ENCODE data around the gene DMAC2.
"Not testable (repeated sequence)": the region's sequence is repeated elsewhere in the genome, so short reads cannot be mapped to it uniquely, and the experiment has no call there.

DMAC2 gene

DNA sequence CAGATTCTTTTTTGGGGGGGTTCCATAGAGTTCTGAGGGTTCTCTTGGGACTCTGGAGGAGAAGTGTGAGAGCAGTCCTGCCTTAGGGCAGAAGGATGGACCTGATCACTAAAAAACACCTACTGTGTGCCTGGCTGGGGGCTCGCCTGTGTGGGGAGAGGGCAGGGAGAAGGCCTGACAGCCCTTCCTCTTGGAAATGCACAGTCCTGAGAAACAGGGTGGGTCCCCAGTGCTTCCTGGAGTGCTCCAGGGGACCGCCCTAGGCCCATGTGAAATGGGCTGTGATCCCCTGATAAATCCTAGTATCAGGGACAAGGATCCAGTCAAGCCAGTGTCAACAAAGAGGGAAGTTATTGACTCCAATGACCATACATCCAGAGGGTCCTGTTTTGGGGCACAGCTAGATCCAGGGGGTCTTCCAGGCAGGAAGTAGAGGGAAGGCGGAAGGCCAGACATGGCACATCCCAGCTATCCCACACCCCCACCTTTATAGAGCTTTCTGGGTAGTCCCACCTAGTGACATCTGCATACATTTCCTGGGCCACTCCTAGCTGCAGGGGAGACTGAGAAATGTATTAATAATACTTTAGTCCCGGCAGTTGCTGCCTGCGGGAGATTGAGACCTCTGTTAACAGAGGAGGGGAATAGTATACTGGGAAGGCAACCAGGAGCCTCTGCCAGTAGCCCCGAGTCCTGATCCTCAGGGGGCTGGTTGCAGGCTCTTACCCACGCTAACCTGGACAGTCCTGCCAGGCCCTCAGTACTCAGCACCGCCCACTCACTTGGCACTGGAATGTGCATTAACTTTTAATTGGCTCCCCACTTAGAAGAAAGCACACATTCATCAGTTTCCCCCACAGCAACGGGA lies 28.4 kb downstream of the DMAC2 start:
- Histone ChIP-seq H3K79me2 (ENCODE audit: insufficient read depth, low read length) (no peaks in the 10 kb centered on the region), H3K27me3 (ENCODE audit: insufficient read depth, low read length, poor library complexity, severe bottlenecking) (no peaks in the 10 kb centered on the region), H3K4me3 (ENCODE audit: low read length, poor library complexity, severe bottlenecking) (no peak overlapping the region), H3F3A (ENCODE audit: low read depth) (no peaks in the 10 kb centered on the region), H3K9me3 (ENCODE audit: insufficient read depth, low read depth, low read length) (no peaks in the 10 kb centered on the region), H3K4me1 (ENCODE audit: insufficient read depth, low read length, poor library complexity, severe bottlenecking) (no peaks in the 10 kb centered on the region), H2AFZ (ENCODE audit: low read length) (no peak overlapping the region), H3K36me3 (ENCODE audit: insufficient read depth, low read length) (peaks cover 5% of the 10 kb centered on the region; the same call in 1 of the 2 replicates), H3K4me2 (ENCODE audit: low read depth, low read length, poor library complexity, severe bottlenecking) (no peak overlapping the region), H3K9ac (ENCODE audit: low read depth, low read length, poor library complexity, severe bottlenecking) (no peak overlapping the region), H4K20me1 (ENCODE audit: insufficient read depth, low read length, poor library complexity, severe bottlenecking) (no peaks in the 10 kb centered on the region), H3K9me2 (replicated peaks; ENCODE audit: low read depth, low read length) (no peaks in the 10 kb centered on the region)
- TF ChIP-seq EZH2phosphoT487 (IDR thresholded peaks at IDR 0.05; ENCODE audit: borderline replicate concordance), result no peak
- TF ChIP-seq, protein P1, sequence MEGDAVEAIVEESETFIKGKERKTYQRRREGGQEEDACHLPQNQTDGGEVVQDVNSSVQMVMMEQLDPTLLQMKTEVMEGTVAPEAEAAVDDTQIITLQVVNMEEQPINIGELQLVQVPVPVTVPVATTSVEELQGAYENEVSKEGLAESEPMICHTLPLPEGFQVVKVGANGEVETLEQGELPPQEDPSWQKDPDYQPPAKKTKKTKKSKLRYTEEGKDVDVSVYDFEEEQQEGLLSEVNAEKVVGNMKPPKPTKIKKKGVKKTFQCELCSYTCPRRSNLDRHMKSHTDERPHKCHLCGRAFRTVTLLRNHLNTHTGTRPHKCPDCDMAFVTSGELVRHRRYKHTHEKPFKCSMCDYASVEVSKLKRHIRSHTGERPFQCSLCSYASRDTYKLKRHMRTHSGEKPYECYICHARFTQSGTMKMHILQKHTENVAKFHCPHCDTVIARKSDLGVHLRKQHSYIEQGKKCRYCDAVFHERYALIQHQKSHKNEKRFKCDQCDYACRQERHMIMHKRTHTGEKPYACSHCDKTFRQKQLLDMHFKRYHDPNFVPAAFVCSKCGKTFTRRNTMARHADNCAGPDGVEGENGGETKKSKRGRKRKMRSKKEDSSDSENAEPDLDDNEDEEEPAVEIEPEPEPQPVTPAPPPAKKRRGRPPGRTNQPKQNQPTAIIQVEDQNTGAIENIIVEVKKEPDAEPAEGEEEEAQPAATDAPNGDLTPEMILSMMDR (conservative IDR thresholded peaks at IDR 0.05; ENCODE audit: low read length), result no peak

- no peak overlapping the region for H3K4me3 ChIP-seq (ENCODE audit: low read length, poor library complexity, severe bottlenecking)
- H3K4me1 ChIP-seq (ENCODE audit: insufficient read depth, low read length, poor library complexity, severe bottlenecking), result no peaks in the 10 kb centered on the region
- H3F3A ChIP-seq (ENCODE audit: low read depth), result no peaks in the 10 kb centered on the region
- H3K9me2 ChIP-seq (replicated peaks; ENCODE audit: low read depth, low read length), result no peaks in the 10 kb centered on the region
- no peak overlapping the region for H2AFZ ChIP-seq (ENCODE audit: low read length)
- H4K20me1 ChIP-seq (ENCODE audit: insufficient read depth, low read length, poor library complexity, severe bottlenecking), result no peaks in the 10 kb centered on the region
- H3K9ac ChIP-seq (ENCODE audit: low read depth, low read length, poor library complexity, severe bottlenecking), result no peak overlapping the region
- H3K4me2 ChIP-seq (ENCODE audit: low read depth, low read length, poor library complexity, severe bottlenecking), result no peak overlapping the region
- no peak for TF ChIP-seq EZH2phosphoT487 (IDR thresholded peaks at IDR 0.05; ENCODE audit: borderline replicate concordance)
- TF ChIP-seq, protein P1 (conservative IDR thresholded peaks at IDR 0.05; ENCODE audit: low read length), result no peak
- no peaks in the 10 kb centered on the region for H3K79me2 ChIP-seq (ENCODE audit: insufficient read depth, low read length)
- H3K9me3 ChIP-seq (ENCODE audit: insufficient read depth, low read depth, low read length), result no peaks in the 10 kb centered on the region
- peaks cover 5% of the 10 kb centered on the region; the same call in 1 of the 2 replicates for H3K36me3 ChIP-seq (ENCODE audit: insufficient read depth, low read length)
- H3K27me3 ChIP-seq (ENCODE audit: insufficient read depth, low read length, poor library complexity, severe bottlenecking), result no peaks in the 10 kb centered on the region
Observed at GRCh38 chr19:41410336-41411054, 29.2 kb downstream of the DMAC2 start.

DNA sequence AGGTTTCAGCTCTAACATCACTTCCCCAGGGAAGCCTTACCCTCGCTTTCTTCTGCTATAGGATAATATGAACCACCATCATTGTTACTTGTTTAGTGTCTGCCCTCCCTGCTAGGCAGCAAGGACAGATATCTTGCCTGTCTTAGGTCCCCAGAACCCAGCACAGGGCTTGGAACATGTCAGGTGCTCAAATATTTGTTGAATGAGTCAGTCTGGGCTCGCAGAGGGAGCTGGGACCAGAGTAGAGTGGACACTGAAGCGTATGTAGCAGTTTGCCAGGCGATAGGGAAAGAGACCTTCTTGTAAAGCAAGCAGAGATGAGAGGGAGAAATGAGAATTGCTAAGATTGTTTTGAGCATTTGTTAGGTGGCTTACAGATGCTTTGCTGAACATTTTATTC lies 30.4 kb downstream of the DMAC2 start:
- H3F3A ChIP-seq (ENCODE audit: low read depth), result no peaks in the 10 kb centered on the region
- H3K27me3 ChIP-seq (ENCODE audit: insufficient read depth, low read length, poor library complexity, severe bottlenecking), result no peaks in the 10 kb centered on the region
- H3K9me3 ChIP-seq (ENCODE audit: insufficient read depth, low read depth, low read length), result no peaks in the 10 kb centered on the region
- H3K9me2 ChIP-seq (replicated peaks; ENCODE audit: low read depth, low read length), result no peaks in the 10 kb centered on the region
- no peak overlapping the region for H3K4me3 ChIP-seq (ENCODE audit: low read length, poor library complexity, severe bottlenecking)
- no peak overlapping the region for H2AFZ ChIP-seq (ENCODE audit: low read length)
- H4K20me1 ChIP-seq (ENCODE audit: insufficient read depth, low read length, poor library complexity, severe bottlenecking), result no peaks in the 10 kb centered on the region
- H3K79me2 ChIP-seq (ENCODE audit: insufficient read depth, low read length), result no peaks in the 10 kb centered on the region
- TF ChIP-seq, protein P1 (conservative IDR thresholded peaks at IDR 0.05; ENCODE audit: low read length), result no peak
- TF ChIP-seq EZH2phosphoT487 (IDR thresholded peaks at IDR 0.05; ENCODE audit: borderline replicate concordance), result no peak
- H3K4me2 ChIP-seq (ENCODE audit: low read depth, low read length, poor library complexity, severe bottlenecking), result no peak overlapping the region
- H3K4me1 ChIP-seq (ENCODE audit: insufficient read depth, low read length, poor library complexity, severe bottlenecking), result no peaks in the 10 kb centered on the region
- H3K9ac ChIP-seq (ENCODE audit: low read depth, low read length, poor library complexity, severe bottlenecking), result no peak overlapping the region
- peaks cover 1% of the 10 kb centered on the region; the same call in 1 of the 2 replicates for H3K36me3 ChIP-seq (ENCODE audit: insufficient read depth, low read length)

- not testable (repeated sequence) for H3K9me3 ChIP-seq (ENCODE audit: insufficient read depth, low read depth, low read length); H3F3A ChIP-seq (ENCODE audit: low read depth); H3K79me2 ChIP-seq (ENCODE audit: insufficient read depth, low read length); H3K4me1 ChIP-seq (ENCODE audit: insufficient read depth, low read length, poor library complexity, severe bottlenecking); H3K4me2 ChIP-seq (ENCODE audit: low read depth, low read length, poor library complexity, severe bottlenecking); H3K4me3 ChIP-seq (ENCODE audit: low read length, poor library complexity, severe bottlenecking); H3K9me2 ChIP-seq (replicated peaks; ENCODE audit: low read depth, low read length); H3K36me3 ChIP-seq (ENCODE audit: insufficient read depth, low read length); H3K27me3 ChIP-seq (ENCODE audit: insufficient read depth, low read length, poor library complexity, severe bottlenecking); H3K9ac ChIP-seq (ENCODE audit: low read depth, low read length, poor library complexity, severe bottlenecking); H4K20me1 ChIP-seq (ENCODE audit: insufficient read depth, low read length, poor library complexity, severe bottlenecking); H2AFZ ChIP-seq (ENCODE audit: low read length)
Observed at GRCh38 chr19:41408846-41409245, 30.9 kb downstream of the DMAC2 start.

Measured in Loucy (cell line).